ENCODE measurements around the gene MARCO.
"Not testable (repeated sequence)": the region's sequence is repeated elsewhere in the genome, so short reads cannot be mapped to it uniquely, and the experiment has no call there.

The MARCO gene

GRCh38 chr2:119005051-119005450, 63.1 kb downstream of the MARCO start:
- no peak for DNase-seq (ENCODE audit: low read depth in 2 of 2)

- DNase-seq (ENCODE audit: low read depth in 2 of 2): no peak
These were observed 63.6 kb downstream of the MARCO start for GRCh38 chr2:119005555-119005954.

GRCh38 chr2:119006441-119006840, 64.4 kb downstream of the MARCO start:
- DNase-seq (ENCODE audit: low read depth in 2 of 2): no peak

GRCh38 chr2:119008108-119008507, 66.1 kb downstream of the MARCO start:
- DNase-seq (ENCODE audit: low read depth in 2 of 2): no peak

- DNase-seq (ENCODE audit: low read depth in 2 of 2): no peak
These were observed 67.1 kb downstream of the MARCO start for GRCh38 chr2:119009110-119009509.

GRCh38 chr2:119010336-119010735, 68.3 kb downstream of the MARCO start:
- no peak for DNase-seq (ENCODE audit: low read depth in 2 of 2)

GRCh38 chr2:119011162-119011909, 69.3 kb downstream of the MARCO start:
- no peak for DNase-seq (ENCODE audit: low read depth in 2 of 2)

GRCh38 chr2:119011910-119012209, 69.9 kb downstream of the MARCO start:
- DNase-seq (ENCODE audit: low read depth in 2 of 2): no peak

GRCh38 chr2:119012345-119013301, 70.6 kb downstream of the MARCO start:
- DNase-seq (ENCODE audit: low read depth in 2 of 2): no peak

- no peak for DNase-seq (ENCODE audit: low read depth in 2 of 2)
These were observed 71.7 kb downstream of the MARCO start for GRCh38 chr2:119013671-119014070.

GRCh38 chr2:119015845-119016244, 73.9 kb downstream of the MARCO start:
- no peak for DNase-seq (ENCODE audit: low read depth in 2 of 2)

- DNase-seq (ENCODE audit: low read depth in 2 of 2): no peak
These were observed 77.5 kb downstream of the MARCO start for GRCh38 chr2:119019521-119019920.

GRCh38 chr2:119022678-119023077, 80.7 kb downstream of the MARCO start:
- DNase-seq (ENCODE audit: low read depth in 2 of 2): no peak

GRCh38 chr2:119023534-119023933, 81.5 kb downstream of the MARCO start:
- no peak for DNase-seq (ENCODE audit: low read depth in 2 of 2)

- DNase-seq (ENCODE audit: low read depth in 2 of 2): no peak
These were observed 82.2 kb downstream of the MARCO start for GRCh38 chr2:119024152-119024551.

- no peak for DNase-seq (ENCODE audit: low read depth in 2 of 2)
These were observed 82.6 kb downstream of the MARCO start for GRCh38 chr2:119024568-119024967.

GRCh38 chr2:119025013-119025412, 83.0 kb downstream of the MARCO start:
- no peak for DNase-seq (ENCODE audit: low read depth in 2 of 2)

GRCh38 chr2:119025762-119026351, 83.9 kb downstream of the MARCO start:
- DNase-seq (ENCODE audit: low read depth in 2 of 2): no peak

GRCh38 chr2:119026890-119027289, 84.9 kb downstream of the MARCO start:
- DNase-seq (ENCODE audit: low read depth in 2 of 2): no peak

- DNase-seq (ENCODE audit: low read depth in 2 of 2): no peak
These were observed 86.6 kb downstream of the MARCO start for GRCh38 chr2:119028327-119029174.

GRCh38 chr2:119029297-119029696, 87.3 kb downstream of the MARCO start:
- no peak for DNase-seq (ENCODE audit: low read depth in 2 of 2)

GRCh38 chr2:119037922-119038321, 95.9 kb downstream of the MARCO start:
- DNase-seq (ENCODE audit: low read depth in 2 of 2): not testable (repeated sequence)

All from stimulated activated CD8-positive, alpha-beta memory T cell treated with anti-CD3 and anti-CD28 coated beads, Interleukin-7, amount 100 ng/mL, for 4 hours (primary cell).